Measurements from ENCODE around the gene ETFA. TPM values are rescaled to one million over a fixed set of nuclear protein-coding genes. Genes with fewer than 3 reads are reported as not detected.

ETFA gene
- total and polyA plus RNA-seq, 9 of the 15 experiments (the other 6 are each of a cell fraction or from before 2014, with no cell fraction given): 130 to 543 (median 232) TPM

DNA sequence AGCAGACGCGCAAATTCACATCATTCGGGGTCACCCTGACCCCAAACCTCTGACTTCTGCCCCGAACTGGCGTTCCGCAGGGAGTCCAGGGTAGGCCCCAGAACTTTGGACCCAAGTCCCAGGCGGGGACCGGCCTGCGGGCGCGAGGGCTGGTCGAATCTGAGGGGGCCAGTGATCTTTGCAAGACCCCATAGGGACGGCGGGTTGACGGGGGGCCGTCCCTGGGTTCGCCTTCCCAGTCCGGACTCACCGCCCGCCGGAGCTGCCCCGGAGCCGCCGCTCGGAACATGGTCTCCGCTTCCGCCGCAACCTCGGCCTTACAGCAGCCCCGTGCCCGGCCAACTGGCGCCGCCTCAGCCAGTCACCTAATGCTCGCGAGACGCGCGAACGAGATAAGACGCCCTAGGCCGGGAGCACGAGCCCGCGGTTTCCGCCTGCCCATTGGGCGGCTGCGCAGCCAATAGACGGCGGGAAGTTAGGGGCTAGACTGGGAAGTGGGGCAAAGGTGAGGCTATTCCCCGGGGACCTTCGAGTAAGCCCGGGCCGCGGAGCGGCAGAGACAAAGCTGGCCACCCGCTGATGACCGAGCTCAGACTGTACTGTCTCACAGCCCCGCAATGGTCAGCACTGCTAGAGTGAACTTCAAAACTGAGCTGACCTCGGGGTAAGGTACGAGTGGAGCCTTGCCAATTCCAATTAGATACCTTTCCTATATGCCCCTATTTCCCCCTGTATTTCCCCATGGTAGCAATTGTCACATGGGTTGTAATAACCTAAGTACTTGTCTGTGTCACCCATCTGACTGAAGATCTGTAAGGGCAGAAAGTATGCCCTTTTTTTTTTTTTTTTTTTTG, at the start of gene ETFA (continued):
- TF ChIP-seq, protein P1, sequence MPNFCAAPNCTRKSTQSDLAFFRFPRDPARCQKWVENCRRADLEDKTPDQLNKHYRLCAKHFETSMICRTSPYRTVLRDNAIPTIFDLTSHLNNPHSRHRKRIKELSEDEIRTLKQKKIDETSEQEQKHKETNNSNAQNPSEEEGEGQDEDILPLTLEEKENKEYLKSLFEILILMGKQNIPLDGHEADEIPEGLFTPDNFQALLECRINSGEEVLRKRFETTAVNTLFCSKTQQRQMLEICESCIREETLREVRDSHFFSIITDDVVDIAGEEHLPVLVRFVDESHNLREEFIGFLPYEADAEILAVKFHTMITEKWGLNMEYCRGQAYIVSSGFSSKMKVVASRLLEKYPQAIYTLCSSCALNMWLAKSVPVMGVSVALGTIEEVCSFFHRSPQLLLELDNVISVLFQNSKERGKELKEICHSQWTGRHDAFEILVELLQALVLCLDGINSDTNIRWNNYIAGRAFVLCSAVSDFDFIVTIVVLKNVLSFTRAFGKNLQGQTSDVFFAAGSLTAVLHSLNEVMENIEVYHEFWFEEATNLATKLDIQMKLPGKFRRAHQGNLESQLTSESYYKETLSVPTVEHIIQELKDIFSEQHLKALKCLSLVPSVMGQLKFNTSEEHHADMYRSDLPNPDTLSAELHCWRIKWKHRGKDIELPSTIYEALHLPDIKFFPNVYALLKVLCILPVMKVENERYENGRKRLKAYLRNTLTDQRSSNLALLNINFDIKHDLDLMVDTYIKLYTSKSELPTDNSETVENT (CRISPR knock-in tag; IDR thresholded peaks at IDR 0.05): peak; percentile 92
- no peak for TF ChIP-seq ZNF518B (CRISPR knock-in tag; IDR thresholded peaks at IDR 0.05)
- TF ChIP-seq ZNF12 (CRISPR knock-in tag; IDR thresholded peaks at IDR 0.05): peak; percentile 54; the same call in 1 of the 2 replicates
- TF ChIP-seq RBM15 (IDR thresholded peaks at IDR 0.05; ENCODE audit: insufficient read depth, low read length): no peak
- TF ChIP-seq SMC3 (conservative IDR thresholded peaks at IDR 0.05; ENCODE audit: insufficient read depth, low read depth, low read length): no peak
- peak; percentile 53 for TF ChIP-seq NFYB (IDR thresholded peaks at IDR 0.05; ENCODE audit: extremely low read depth, insufficient read length)
- TF ChIP-seq, protein P2, sequence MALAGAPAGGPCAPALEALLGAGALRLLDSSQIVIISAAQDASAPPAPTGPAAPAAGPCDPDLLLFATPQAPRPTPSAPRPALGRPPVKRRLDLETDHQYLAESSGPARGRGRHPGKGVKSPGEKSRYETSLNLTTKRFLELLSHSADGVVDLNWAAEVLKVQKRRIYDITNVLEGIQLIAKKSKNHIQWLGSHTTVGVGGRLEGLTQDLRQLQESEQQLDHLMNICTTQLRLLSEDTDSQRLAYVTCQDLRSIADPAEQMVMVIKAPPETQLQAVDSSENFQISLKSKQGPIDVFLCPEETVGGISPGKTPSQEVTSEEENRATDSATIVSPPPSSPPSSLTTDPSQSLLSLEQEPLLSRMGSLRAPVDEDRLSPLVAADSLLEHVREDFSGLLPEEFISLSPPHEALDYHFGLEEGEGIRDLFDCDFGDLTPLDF (CRISPR knock-in tag; IDR thresholded peaks at IDR 0.05): peak; percentile 84
- no peak for TF ChIP-seq FUS (optimal IDR thresholded peaks at IDR 0.05; ENCODE audit: low read depth, low read length)
- TF ChIP-seq NCOA1 (IDR thresholded peaks at IDR 0.05; ENCODE audit: low read depth): peak; percentile 51; the same call in 1 of the 2 replicates
- TF ChIP-seq, protein P3, sequence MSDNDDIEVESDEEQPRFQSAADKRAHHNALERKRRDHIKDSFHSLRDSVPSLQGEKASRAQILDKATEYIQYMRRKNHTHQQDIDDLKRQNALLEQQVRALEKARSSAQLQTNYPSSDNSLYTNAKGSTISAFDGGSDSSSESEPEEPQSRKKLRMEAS (CRISPR knock-in tag; IDR thresholded peaks at IDR 0.05): peak; percentile 88
- TF ChIP-seq ZNF134 (CRISPR knock-in tag; conservative IDR thresholded peaks at IDR 0.05): no peak
- 0 out of 2 replicates have a peak, but pooled peaks have one; percentile 11 for TF ChIP-seq CTBP1 (IDR thresholded peaks at IDR 0.05; ENCODE audit: borderline replicate concordance)
- peak; percentile 16; the same call in 1 of the 2 replicates for TF ChIP-seq CC2D1A (IDR thresholded peaks at IDR 0.05)
